Measurements from ENCODE around the gene PEX11A.

DNA sequence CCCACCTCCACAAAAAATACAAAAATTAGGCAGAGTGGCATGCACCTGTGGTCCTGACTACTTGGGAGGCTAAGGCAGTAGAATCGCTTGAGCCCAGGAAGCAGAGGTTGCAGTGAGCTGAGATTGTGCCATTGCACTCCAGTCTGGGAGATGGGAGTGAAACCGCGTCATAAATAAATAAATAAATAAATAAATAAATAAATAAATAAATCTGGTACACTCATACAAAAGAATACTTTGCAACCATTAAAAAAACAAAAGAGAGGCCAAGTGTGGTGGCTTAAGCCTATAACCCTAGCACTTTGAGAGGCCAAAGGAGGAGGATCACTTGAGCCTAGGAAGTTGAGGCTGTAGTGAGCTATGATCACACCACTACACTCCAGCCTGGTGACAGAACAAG is 32.5 kb upstream of the PEX11A start:
- TF ChIP-seq, protein P1, sequence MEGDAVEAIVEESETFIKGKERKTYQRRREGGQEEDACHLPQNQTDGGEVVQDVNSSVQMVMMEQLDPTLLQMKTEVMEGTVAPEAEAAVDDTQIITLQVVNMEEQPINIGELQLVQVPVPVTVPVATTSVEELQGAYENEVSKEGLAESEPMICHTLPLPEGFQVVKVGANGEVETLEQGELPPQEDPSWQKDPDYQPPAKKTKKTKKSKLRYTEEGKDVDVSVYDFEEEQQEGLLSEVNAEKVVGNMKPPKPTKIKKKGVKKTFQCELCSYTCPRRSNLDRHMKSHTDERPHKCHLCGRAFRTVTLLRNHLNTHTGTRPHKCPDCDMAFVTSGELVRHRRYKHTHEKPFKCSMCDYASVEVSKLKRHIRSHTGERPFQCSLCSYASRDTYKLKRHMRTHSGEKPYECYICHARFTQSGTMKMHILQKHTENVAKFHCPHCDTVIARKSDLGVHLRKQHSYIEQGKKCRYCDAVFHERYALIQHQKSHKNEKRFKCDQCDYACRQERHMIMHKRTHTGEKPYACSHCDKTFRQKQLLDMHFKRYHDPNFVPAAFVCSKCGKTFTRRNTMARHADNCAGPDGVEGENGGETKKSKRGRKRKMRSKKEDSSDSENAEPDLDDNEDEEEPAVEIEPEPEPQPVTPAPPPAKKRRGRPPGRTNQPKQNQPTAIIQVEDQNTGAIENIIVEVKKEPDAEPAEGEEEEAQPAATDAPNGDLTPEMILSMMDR (conservative IDR thresholded peaks at IDR 0.05; ENCODE audit: low read length): no peak
- TF ChIP-seq EZH2phosphoT487 (IDR thresholded peaks at IDR 0.05; ENCODE audit: borderline replicate concordance): no peak
